Neural cell (in vitro differentiated cells): ENCODE data around the gene PRR33.

Experiments used
- RAD21 ChIP-seq: fragments of 450-650 bp; conservative IDR thresholded peaks from 2 replicates; pipeline ENCODE4 v1.6.1; 2014; ENCODE audit warnings: antibody characterized with exemption, mild to moderate bottlenecking, moderate library complexity
- TF ChIP-seq, protein P1 (sequence below): fragments of 450-650 bp; IDR thresholded peaks from 2 replicates; pipeline ENCODE4 v1.5.1; 2014; ENCODE audit warnings: antibody characterized with exemption, mild to moderate bottlenecking, moderate library complexity; ENCODE audit not compliant: poor library complexity, severe bottlenecking

DNA sequence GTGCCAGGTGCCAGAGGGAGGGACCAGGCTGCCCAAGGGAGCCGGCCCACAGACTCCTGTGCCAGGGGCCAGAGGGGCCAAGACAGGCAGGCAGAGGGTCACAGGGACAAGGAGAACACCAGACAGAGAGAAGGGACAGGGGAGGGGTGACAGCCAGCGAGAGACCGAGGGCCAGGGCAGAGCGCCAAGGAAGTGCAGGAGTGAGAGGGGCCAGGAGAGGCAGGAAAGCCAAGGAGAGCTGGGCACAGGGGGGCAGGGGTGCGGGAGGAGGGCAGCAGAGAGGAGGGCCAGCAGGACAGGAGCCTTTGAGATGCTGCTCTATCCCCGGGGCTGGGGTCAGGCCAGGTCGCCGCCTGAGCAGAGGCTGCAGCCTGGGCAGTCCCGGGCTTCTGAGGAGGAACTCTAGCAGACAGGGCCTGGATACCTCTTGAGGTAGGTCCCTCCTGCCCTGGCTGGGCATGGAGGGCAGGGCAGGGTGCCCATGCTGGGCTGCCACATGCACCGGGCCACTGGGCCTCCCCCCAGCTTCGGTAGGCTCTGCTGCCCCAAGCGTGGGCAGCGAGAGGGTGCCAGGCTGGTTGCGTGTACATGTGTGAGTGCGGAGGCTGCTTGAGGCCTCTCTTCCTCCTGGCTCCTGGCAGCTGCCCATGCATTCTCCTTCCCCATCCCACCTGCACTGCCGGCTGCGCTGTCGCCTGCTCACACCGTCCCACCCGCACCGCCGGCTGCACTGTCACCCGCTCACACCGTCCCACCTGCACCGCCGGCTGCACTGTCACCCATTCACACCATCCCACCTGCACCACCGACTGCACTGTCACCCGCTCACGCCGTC lies 26.6 kb downstream of the PRR33 start:
- TF ChIP-seq, protein P1, sequence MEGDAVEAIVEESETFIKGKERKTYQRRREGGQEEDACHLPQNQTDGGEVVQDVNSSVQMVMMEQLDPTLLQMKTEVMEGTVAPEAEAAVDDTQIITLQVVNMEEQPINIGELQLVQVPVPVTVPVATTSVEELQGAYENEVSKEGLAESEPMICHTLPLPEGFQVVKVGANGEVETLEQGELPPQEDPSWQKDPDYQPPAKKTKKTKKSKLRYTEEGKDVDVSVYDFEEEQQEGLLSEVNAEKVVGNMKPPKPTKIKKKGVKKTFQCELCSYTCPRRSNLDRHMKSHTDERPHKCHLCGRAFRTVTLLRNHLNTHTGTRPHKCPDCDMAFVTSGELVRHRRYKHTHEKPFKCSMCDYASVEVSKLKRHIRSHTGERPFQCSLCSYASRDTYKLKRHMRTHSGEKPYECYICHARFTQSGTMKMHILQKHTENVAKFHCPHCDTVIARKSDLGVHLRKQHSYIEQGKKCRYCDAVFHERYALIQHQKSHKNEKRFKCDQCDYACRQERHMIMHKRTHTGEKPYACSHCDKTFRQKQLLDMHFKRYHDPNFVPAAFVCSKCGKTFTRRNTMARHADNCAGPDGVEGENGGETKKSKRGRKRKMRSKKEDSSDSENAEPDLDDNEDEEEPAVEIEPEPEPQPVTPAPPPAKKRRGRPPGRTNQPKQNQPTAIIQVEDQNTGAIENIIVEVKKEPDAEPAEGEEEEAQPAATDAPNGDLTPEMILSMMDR: no peak
- TF ChIP-seq RAD21: no peak
